SK-N-SH treated with all-trans-retinoic acid at 6 μM for 48 hours (cell line): Measurements from ENCODE around the gene SLC1A7.

Experiments used
- ATAC-seq: fragments of 200-7000 bp; cut with Tn5 transposase; 3 replicates; pipeline ENCODE4 v1.9.1; 2020; ENCODE audit warnings: mild to moderate bottlenecking, moderate library complexity
- ARNTL ChIP-seq: fragments of 450-650 bp; formaldehyde crosslinking; IDR thresholded peaks from 2 replicates; pipeline ENCODE4 v1.5.0; 2020; ENCODE audit warnings: low read depth, mild to moderate bottlenecking, moderate library complexity, borderline replicate concordance
- BACH2 ChIP-seq: fragments of 250-450 bp; sonication (Bioruptor Pico); IDR thresholded peaks from 2 replicates; pipeline ENCODE4 v1.9.0; 2021; ENCODE audit warnings: mild to moderate bottlenecking, borderline replicate concordance
- CREB5 ChIP-seq: fragments of 250-450 bp; sonication (Bioruptor Pico); IDR thresholded peaks from 2 replicates; pipeline ENCODE4 v1.5.1; 2020; ENCODE audit warnings: low read depth, mild to moderate bottlenecking, moderate library complexity
- CSDC2 ChIP-seq: fragments of 250-450 bp; sonication (Bioruptor Pico); IDR thresholded peaks from 2 replicates; pipeline ENCODE4 v1.5.0; 2020; ENCODE audit warnings: mild to moderate bottlenecking, moderate library complexity
- CSRNP3 ChIP-seq: fragments of 250-450 bp; sonication (Bioruptor Pico); IDR thresholded peaks from 2 replicates; pipeline ENCODE4 v1.5.1; 2021; ENCODE audit warnings: mild to moderate bottlenecking, moderate library complexity
- ESRRG ChIP-seq: fragments of 250-450 bp; sonication (Bioruptor Pico); IDR thresholded peaks from 2 replicates; pipeline ENCODE4 v1.6.1; 2021; ENCODE audit warnings: mild to moderate bottlenecking
- GLIS3 ChIP-seq: fragments of 250-450 bp; sonication (Bioruptor Pico); IDR thresholded peaks from 2 replicates; pipeline ENCODE4 v1.5.0; 2020; ENCODE audit warnings: mild to moderate bottlenecking, moderate library complexity
- ISL1 ChIP-seq: fragments of 250-450 bp; sonication (Bioruptor Pico); IDR thresholded peaks from 2 replicates; pipeline ENCODE4 v2.1.2; 2022; ENCODE audit warnings: mild to moderate bottlenecking, moderate library complexity
- OSR1 ChIP-seq: fragments of 250-450 bp; sonication (Bioruptor Pico); IDR thresholded peaks from 2 replicates; pipeline ENCODE4 v1.8.0; 2022; ENCODE audit warnings: moderate library complexity, mild to moderate bottlenecking, inconsistent platforms
- PATZ1 ChIP-seq: fragments of 250-450 bp; sonication (Bioruptor Pico); IDR thresholded peaks from 2 replicates; pipeline ENCODE4 v1.8.0; 2020; ENCODE audit warnings: mild to moderate bottlenecking, moderate library complexity, borderline replicate concordance
- POU6F1 ChIP-seq: fragments of 250-450 bp; sonication (Bioruptor Pico); IDR thresholded peaks from 2 replicates; pipeline ENCODE4 v1.8.0; 2021; ENCODE audit warnings: low read depth, mild to moderate bottlenecking, moderate library complexity, borderline replicate concordance
- PPARA ChIP-seq: fragments of 250-450 bp; sonication (Bioruptor Pico); IDR thresholded peaks from 2 replicates; pipeline ENCODE4 v1.5.0; 2020; ENCODE audit warnings: mild to moderate bottlenecking, borderline replicate concordance
- RARB ChIP-seq: fragments of 250-450 bp; sonication (Bioruptor Pico); IDR thresholded peaks from 2 replicates; pipeline ENCODE4 v1.8.0; 2021; ENCODE audit warnings: mild to moderate bottlenecking, moderate library complexity
- SNAI2 ChIP-seq: fragments of 250-450 bp; sonication (Bioruptor Pico); IDR thresholded peaks from 2 replicates; pipeline ENCODE4 v1.5.0; 2020; ENCODE audit warnings: mild to moderate bottlenecking, moderate library complexity
- TCF4 ChIP-seq: fragments of 250-450 bp; sonication (Bioruptor Pico); IDR thresholded peaks from 2 replicates; pipeline ENCODE4 v1.8.0; 2021; ENCODE audit warnings: mild to moderate bottlenecking, moderate library complexity, borderline replicate concordance
- TOX ChIP-seq: fragments of 250-450 bp; sonication (Bioruptor Pico); IDR thresholded peaks from 2 replicates; pipeline ENCODE4 v1.8.0; 2021; ENCODE audit warnings: mild to moderate bottlenecking, moderate library complexity, borderline replicate concordance
- TSHZ2 ChIP-seq: fragments of 250-450 bp; sonication (Bioruptor Pico); IDR thresholded peaks from 2 replicates; pipeline ENCODE4 v1.5.0; 2020; ENCODE audit warnings: mild to moderate bottlenecking, moderate library complexity
- ZFP3 ChIP-seq: fragments of 250-450 bp; sonication (Bioruptor Pico); IDR thresholded peaks from 2 replicates; pipeline ENCODE4 v1.5.0; 2020; ENCODE audit warnings: mild to moderate bottlenecking, moderate library complexity
- ZFP30 ChIP-seq: fragments of 450-650 bp; formaldehyde crosslinking; IDR thresholded peaks from 2 replicates; pipeline ENCODE4 v1.5.0; 2022; ENCODE audit warnings: mild to moderate bottlenecking, moderate library complexity
- ZNF565 ChIP-seq: fragments of 450-650 bp; formaldehyde crosslinking; conservative IDR thresholded peaks from 2 replicates; pipeline ENCODE4 v1.5.0; 2020; ENCODE audit warnings: low read depth, mild to moderate bottlenecking, moderate library complexity
- ZNF70 ChIP-seq: fragments of 450-650 bp; formaldehyde crosslinking; IDR thresholded peaks from 2 replicates; pipeline ENCODE4 v1.5.0; 2020; ENCODE audit warnings: mild to moderate bottlenecking, moderate library complexity
- ZNF8 ChIP-seq: fragments of 450-650 bp; formaldehyde crosslinking; IDR thresholded peaks from 2 replicates; pipeline ENCODE4 v1.5.0; 2020; ENCODE audit warnings: mild to moderate bottlenecking, moderate library complexity

SLC1A7 gene

GRCh38 chr1:53135735-53136114 lies 6.7 kb downstream of the SLC1A7 start (continued):
- no peak for TF ChIP-seq PPARA
- TF ChIP-seq PATZ1 (CRISPR knock-in tag) = no peak
- TF ChIP-seq ZNF70 = no peak
- TF ChIP-seq ZNF8 (CRISPR knock-in tag) = no peak

GRCh38 chr1:53134961-53135734 lies 7.3 kb downstream of the SLC1A7 start:
- TF ChIP-seq BACH2 (CRISPR knock-in tag) (no peak), TSHZ2 (CRISPR knock-in tag) (no peak), CSDC2 (no peak), ZFP30 (CRISPR knock-in tag) (no peak), ZNF70 (no peak), TOX (no peak), PATZ1 (CRISPR knock-in tag) (no peak), POU6F1 (CRISPR knock-in tag) (no peak), ZNF8 (CRISPR knock-in tag) (no peak), RARB (CRISPR knock-in tag) (no peak), SNAI2 (CRISPR knock-in tag) (no peak), GLIS3 (no peak), ZFP3 (CRISPR knock-in tag) (no peak), ESRRG (CRISPR knock-in tag) (no peak), PPARA (no peak), OSR1 (CRISPR knock-in tag) (no peak), CREB5 (no peak), TCF4 (CRISPR knock-in tag) (no peak), ISL1 (no peak)
- no peak for ATAC-seq

- no peak for TF ChIP-seq ARNTL (CRISPR knock-in tag)
- TF ChIP-seq ZNF8 (CRISPR knock-in tag) = no peak
- TF ChIP-seq BACH2 (CRISPR knock-in tag) = no peak
- no peak for TF ChIP-seq TSHZ2 (CRISPR knock-in tag)
- TF ChIP-seq ZNF565 (CRISPR knock-in tag) = no peak
- TF ChIP-seq ZNF70 = no peak
- no peak for TF ChIP-seq TOX
- no peak for TF ChIP-seq RARB (CRISPR knock-in tag)
- TF ChIP-seq ZFP3 (CRISPR knock-in tag) = no peak
- no peak for TF ChIP-seq CSRNP3 (CRISPR knock-in tag)
- TF ChIP-seq OSR1 (CRISPR knock-in tag) = no peak
- TF ChIP-seq ZFP30 (CRISPR knock-in tag) = no peak
- TF ChIP-seq TCF4 (CRISPR knock-in tag) = no peak
- no peak for TF ChIP-seq ESRRG (CRISPR knock-in tag)
- TF ChIP-seq PPARA = no peak
- no peak for ATAC-seq
Observed at GRCh38 chr1:53134042-53134485, 8.4 kb downstream of the SLC1A7 start.
